GM18907 (cell line): ENCODE results near the gene ARX.

ENCODE experiments used
- ATAC-seq: cut with Tn5 transposase; IDR thresholded peaks from one replicate; pipeline ENCODE4 v1.9.1; 2021; ENCODE audit warnings: mild to moderate bottlenecking, moderate library complexity; ENCODE audit not compliant: unreplicated experiment

ARX gene

DNA sequence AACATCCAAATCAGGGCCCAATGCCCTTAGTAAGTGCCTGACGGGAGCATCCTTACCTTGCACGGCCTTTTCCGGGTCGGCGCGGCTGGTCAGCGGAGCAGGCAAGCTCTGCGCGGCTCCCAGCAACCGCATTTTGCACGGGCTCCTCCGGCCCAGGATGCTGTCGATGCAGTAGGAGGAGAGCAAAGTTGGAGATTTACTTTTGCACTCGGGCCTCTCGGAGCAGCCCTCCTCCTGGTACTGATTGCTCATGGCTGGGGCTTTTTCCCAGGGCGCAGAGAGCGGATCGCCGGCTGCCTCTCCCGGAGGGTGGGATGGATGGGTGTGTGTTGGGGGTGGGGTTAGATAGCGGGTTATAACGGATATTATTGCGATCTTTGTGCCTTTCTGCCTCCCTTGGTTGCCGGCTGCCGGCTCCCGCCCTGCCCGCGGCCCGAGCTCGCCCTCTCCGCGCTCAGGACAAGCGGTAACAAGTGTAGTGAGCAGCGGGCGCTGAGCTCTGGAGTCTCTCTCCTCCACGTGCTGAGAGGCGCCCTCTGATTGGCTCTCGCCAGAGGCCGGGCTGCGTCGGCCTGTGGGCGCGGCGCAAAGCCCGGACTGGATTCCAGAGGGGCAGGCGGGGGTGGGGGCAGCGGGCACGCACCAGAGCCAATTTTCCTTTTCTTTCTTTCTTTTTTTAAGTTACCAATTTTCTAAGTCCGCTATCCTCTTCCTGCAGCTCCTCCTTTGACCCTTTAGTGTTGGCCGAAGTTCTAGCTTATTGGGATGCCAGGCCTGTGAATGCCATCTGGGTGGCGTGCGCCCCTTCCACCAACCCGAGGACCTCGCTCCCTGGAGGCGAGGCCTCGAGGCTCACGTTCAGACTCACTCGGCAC lies at the start of gene ARX:
ARX (minus strand) TSS at position 480 of the 875 bp plus-strand sequence; CDS start at position 252, 228 bp downstream.
- peak; percentile 65 for ATAC-seq

DNA sequence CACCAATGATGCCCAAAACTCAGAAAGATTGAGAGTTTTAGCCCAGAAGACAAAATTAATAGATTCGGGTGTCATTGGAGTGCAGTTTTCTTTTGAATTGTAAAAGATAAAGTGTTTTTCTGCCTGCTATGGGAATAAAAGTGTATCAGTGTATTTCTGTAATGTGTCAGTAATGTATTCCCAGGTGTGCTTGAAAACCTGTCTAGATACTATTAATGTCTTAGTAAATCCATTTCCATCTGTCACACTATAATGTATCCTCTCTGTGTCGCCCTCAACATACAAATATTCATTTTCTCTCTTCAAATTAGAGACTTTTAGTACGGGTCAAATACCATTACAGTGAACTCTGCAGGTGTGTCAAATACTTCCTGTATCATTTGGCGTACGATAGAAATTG lies 43.5 kb upstream of the ARX start:
- ATAC-seq = no peak

DNA sequence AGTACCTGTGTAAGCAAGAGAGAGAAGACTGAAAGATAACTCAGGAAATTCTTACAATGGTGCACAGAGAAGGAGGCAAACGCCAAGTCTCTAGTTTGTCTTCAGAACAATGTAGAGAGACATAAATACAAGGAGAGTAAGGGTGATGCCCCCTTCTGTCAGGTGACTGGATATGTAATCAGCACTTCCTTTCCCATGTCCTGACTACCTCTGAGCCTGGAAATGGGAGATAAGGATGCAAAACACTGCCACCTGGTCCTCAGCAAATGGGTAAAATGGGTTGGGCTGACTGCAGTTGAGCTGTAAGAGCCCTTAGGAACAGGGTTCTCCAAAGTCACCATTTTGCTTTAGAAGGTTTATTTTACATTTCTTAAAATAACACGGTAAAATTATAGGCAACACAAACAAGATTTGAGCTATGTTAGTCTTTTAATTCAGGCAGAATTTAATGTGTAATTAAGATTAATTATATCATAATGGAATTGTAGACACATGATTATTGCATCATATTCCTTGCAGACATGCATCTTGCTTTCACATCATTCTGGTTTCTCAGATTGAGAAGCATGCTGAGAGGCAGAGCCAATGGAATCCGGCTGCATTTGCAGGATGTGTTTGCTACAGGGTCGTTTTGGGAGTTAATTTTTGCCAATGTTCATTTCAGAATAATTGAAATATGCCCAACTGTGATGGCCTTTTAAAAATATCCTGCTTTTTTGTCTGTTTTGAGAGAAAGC lies 37.2 kb upstream of the ARX start:
- no peak for ATAC-seq

DNA sequence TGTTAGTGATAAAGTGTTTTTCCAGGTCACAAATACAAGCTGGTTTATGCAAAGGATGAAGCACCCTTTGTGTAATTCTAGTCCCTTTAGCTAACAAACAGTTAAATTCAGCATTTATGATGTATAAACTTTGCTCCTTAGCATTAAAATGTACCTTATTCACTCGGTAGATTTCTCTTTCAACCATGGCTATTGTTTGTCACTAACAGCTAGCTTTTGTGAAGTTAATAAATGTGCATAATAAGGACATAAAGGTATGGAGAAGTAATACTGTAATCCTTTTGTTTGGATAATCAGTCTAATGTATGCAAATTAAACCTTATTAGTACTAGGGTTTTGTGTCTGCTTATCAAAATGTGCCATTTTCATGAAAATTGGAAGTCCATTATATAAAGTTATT lies 34.2 kb upstream of the ARX start:
- ATAC-seq = no peak

DNA sequence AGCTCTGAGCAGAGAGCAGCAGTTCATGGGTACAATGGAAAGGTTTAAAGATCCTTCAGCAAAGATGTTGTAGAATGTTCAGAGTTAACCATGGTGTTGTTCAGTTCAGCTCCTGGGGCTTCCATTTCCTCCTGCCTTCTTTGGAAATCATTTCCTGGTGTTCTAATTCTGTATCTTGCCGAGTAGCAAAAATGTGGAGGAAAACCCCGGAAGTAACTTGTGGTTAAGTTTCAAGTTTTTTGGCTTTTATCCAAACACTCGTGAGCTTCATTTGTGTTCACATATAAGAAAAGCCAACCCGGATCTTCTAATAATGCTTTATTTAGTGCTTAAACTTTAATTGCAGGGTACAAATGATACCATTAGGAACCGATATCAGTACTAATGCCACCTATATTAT lies 33.6 kb upstream of the ARX start:
- ATAC-seq = no peak

DNA sequence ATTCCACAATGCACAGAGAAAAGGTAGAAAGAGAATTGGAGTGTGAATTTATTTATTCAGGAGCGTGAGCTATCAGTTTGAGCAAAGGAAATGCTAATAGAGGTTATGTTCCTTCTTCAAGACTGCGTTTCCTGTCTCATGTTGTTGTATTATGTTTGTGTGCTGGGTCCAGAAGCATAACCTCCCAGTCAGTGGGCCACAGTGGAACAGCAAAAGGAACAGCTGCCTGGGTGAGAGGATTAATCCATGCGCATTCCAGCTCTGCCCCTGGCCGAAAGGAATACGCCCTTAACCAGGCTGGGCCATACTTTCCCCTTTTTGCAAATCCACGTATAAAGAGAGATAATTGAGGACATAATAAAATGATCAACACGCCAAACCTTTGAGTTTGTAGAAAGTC lies 32.4 kb upstream of the ARX start:
- no peak for ATAC-seq

DNA sequence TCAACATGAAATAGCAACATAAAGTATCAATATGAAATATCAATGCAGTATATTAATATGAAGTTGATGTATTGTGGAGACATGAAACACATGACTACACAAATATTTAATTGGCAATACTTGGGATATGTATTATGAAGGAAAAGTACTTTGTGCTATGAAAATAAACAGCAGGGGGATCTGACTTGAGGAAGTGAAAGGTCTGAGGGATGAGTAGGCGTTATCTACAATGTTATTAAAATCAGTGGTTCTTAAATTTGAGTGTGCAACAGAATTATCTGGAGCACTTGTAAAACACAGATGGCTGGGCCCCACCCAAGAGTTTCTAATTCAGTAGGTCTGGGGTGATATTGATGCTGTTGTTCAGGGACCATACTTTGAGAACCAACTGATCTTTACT lies 27.4 kb upstream of the ARX start:
- no peak for ATAC-seq

DNA sequence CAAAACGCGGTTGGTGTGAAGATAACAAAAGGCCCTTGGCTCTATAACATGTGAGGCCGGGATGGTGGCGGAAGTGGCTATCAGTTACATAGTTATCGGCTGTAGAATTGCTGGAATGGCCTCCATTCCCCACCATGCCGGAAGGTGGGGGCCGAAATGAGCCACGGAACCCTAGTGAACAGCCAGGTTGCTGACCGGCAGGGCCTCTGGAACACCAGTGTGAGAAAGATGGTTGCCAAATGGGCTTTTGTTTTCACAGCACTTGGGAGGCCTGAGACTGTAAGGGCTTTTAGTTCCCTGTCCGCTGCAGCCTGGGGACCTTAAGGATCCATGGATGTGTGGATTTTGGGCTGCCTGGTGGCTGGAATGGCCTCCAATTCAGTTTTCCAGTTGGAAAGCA lies 23.3 kb upstream of the ARX start:
- no peak for ATAC-seq

DNA sequence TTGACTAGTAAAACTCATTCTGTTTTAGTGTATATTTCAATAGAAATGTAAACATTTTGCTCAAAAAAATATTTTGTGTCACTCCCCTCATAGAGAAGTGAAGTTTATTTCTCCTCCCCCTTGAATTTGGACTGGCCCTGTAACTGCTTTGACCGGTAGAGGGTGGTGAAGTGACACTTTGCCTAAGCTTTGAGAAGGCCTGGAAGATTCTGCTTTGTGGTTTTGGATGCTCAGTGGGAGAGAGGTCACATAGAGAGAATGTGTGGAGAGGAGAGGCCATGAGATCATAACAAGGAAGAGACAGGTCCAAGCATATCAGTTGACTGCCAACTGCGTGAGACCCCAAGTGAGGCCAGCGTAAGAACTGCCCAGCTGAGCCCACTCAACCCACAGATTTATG lies 19.1 kb upstream of the ARX start:
- no peak for ATAC-seq

DNA sequence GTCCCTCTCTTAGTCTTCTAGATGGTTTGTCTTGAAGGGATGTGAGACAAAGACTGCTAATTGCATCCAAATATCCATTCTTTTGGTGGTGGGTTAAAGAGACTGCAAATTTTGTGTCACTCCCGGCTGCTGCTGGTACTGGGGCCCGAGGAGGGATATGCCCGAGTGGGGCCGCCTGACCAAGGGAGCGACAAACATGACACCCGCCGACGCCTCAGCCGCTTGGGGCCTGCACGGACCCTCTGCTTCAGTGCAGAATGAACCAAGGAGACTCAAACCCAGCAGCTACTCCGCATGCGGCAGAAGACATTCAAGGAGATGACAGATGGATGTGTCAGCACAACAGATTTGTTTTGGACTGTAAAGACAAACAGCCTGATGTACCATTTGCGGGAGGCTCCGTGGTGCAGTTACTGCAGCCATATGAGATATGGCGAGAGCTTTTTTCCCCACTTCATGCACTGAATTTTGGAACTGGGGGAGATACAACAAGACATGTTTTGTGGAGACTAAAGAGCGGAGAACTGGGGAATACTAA lies 13.6 kb upstream of the ARX start:
- no peak for ATAC-seq

DNA sequence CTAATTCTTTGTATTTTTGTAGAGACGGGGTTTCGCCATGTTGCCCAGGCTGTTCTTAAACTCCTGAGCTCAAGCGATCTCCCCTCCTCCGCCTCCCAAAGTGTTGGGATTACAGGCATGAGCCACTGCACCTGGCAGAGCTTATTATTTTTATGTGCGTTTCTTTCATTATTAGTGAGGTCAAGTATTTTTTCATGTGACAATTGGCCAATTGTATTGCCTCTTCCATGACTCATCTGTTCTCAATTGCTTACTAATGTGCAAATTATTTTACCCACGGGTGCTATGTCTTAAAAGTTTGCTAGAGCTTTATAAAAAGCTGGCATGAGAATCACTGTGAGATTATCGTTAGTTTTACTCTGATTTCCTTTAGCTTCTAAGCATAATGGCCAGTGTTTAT lies 13.0 kb upstream of the ARX start:
- ATAC-seq = no peak

DNA sequence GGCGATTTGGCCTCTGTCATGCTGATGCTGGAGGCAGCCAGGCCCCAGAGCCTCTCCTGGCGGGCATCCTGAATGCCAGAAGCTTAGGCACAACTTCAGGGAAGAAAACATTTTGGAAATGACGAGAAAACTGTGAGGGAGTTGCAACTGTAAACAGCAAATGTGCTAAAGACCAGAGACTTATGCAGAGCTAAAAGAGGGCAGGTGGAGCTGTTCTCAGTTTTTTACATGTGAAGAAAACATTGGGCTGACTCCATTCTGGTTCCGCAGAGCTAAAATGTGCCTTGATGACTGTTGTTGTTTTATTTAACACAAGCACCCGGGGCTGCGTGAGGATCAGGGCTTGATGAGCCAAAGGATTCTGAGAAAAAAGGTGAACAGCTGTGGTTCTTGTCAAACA lies 10.8 kb upstream of the ARX start:
- no peak for ATAC-seq

DNA sequence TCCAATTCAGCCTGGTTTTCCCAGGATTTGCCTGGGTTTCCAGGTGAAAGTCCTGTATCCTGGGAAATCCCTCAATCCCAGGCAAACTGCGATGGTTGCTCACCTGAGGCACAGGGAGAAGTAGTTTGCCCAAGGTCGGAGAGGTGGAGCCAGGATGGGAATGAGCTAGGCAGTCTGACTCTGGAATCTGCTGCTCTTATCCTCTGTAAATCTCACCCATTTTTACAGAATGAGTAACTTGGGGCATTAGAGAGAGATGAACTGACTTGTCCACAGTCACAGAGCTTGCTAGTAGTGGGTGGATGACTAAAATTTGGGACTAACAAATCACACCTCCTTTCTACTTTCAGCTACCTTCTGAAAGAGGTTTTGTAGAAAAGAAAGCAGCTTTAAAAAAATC lies 9.8 kb upstream of the ARX start:
- ATAC-seq = no peak

DNA sequence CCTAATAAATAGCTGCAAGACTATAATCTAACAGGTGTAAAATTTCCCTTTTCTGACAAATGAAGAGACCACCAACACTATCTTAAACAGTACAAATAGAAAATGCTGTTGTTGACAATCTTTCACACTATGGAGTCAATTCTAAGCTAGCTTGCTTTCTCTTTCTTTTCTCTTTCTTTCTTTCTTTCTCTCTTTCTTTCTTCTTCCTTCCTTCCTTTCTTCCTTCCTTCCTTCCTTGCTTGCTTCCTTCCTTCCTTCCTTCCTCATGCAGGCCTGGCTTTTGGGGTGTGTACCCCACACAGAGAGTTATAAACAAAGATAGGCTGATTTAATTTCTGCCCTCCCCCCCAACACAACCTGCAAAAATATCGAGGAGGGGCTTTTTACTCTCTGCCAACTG lies 8.1 kb upstream of the ARX start:
- ATAC-seq = no peak

DNA sequence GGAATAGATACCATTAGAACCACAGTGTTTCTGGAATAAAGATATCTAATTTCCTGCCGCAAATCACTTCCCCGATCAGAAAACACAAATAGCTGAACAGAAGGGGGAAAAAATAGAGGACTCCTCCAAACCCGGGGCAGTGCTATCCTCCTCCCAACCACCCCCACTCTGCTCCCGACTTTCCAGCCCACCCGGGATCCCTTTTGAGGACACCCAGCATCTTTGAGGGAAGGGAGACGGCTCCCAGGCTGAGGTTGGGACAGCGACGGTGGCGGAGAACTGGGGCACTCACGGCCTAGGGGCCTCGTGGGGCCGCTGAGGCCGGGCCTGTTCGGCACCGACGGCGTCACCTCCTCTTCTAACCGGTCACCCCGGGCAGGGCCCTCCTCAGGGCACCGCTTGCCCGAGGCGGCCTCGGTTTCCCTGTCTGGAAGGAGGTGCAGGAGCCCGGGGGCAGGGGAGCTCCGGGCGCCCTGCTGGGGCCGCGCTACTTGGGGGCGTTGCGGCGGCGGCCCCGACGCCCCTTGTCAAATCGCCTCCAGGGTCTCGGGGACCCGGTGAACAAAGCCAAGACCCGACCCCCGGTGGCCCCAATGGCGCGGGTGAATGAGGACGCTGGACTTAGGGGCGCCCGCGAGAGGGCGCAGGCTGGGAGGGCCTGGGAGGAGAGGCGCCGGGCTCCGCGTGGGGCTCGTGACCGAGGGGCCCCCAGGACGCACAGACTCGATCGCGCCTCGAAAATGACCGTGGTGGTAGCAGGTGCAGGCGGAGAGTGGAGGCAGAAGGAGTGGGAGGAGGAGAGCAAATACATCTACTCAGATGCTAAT lies 6.9 kb upstream of the ARX start:
- ATAC-seq = no peak

DNA sequence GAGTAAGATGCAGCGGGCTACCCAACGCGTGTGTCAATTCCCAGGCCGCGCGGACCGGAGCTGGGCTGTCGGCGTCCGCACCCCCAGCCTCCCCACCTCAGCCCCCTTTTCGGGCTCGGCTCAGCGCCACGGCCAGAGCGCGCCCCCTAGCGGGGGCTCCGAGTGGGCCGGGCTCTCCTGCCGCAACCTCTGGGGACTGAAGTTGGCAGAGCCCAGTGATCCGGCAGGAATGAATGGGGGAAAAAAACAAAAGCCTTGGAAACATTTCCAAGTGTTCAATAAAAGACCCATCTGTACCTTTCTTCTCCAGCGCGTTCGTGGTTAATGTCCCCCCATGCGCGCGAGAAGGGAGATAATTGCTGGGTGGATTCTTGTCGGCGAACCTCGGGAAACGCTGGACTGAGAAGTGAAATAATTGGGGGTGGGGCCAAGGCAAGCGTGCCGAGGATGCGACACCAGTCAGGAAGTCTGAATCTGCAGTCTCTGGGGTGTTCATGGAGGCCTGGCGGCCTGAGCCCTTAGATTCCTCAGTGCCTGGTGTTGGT lies 5.2 kb upstream of the ARX start:
- peak; percentile 58 for ATAC-seq

DNA sequence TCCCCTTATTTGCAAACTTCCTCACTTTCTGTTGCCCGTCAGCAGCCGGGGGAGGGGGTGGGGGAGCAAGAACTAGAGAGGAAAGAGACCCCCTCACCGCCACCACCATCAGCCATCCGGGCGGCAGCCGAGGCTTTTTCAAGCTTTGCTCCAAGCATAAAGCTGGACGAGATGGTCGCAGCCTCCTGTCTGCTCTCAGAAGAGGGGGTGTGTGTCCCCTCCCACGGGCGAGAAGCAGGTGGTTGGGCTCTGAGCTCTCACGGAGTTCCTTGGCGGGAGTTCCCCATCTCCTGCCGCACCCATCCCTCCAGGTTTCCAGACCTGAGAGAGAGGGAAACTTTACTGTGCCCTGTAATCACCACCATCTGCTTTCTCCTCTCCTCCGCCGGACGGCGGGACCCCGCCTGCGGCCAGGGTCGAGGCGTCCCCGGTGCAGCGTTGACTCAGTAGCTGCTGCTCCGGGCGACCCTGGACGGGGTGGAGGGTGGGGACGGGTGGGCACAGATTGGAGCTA lies 4.7 kb upstream of the ARX start:
- peak; percentile 4 for ATAC-seq

DNA sequence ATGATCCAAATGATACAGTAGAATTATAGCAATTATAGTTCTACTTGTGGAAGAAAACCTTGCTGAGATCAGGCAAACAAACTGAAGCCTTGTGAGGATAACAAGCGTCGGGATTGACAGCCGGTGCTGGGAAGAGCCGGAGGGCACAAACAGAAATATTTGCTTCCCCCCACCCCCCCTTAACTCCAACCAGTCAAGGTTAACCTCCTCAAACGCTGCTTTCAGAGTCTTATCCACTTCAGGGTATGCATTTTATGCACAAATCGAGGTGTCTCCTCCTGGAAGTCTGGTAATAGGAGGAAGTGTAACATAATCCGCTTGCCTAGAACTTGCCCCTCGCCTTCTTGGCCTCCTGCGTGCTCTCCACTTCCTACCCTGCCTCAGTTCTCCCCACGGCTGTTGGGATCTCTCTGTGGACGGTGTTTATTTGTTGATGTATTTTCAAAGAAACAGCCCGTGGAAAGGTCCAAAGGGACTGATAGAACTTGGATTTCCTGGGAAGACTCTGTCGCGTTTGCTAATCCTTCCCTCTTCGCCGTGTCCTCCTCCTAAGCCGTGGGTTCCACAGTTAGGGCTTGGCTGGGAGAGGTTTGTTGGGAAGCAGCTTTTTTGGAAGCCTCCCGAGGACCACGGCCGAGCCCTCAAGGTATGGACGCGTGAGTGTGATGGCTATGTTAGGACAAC lies 4.1 kb upstream of the ARX start:
- ATAC-seq = no peak

DNA sequence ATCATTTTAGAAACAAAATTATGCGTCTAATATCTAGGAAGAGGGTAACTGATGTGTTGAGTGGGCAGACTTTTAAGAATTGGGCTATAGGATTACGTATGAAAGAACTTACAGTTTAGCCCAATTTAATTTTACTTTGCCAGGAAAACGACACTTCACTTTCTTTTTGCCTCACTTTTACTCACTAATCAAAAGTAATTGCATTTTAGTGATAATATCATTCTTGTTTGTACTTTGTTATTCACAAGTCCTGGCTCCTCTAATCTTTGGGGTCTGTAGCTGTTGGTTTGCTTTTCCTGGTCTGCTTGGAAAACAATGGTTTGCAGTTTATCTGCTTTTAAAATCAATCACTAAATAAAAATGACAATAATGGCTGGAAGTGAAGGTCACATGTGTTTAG lies 2.9 kb upstream of the ARX start:
- no peak for ATAC-seq

DNA sequence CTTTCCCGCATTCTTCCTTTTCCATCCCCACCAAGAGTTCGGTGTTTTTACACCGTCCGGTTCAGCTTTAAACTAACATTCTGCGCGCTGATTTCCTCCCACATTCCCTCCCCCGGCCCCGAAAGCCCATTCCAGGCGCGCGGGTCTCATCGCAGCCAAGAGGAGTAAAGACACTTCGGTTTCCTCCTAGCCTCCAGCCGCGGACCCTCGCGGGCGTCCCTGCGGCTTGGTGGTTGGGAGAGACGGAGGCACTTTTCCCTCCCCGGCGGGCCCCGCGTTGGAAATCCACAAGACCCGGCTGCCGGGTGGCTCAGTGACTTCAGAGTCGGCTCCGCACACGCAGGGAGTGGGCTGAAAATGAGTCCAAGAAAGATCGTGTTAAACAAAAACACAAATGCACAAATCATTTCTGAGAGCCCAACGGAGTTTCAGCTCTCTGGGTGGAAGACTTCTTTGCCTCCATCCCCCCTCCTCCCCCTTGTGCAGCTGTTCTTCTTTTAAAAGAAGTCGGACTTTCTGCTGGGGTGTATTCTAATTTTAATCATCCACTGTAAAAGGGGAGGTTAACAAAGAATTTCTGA lies 2.0 kb upstream of the ARX start:
- no peak for ATAC-seq
